Aorta (tissue), 5 donors: ENCODE data around the gene FBXL4. TPM values are rescaled to one million over a fixed set of nuclear protein-coding genes. Genes with fewer than 3 reads are reported as not detected.

Experiments used
- ATAC-seq: fragments of 200-7000 bp; cut with Tn5 transposase; one replicate; pipeline ENCODE4 v1.9.1; 2022; ENCODE audit warnings: moderate library complexity; ENCODE audit not compliant: low FRiP score
- DNase-seq, 2 donors: peaks; one replicate each; pipeline ENCODE4 v3.0.0-alpha.2; 2020
- H3K27ac ChIP-seq, 2 donors: one replicate each; pipeline ENCODE4 v1.5.1; 2013; ENCODE audit warnings: low read length in 2 of 2, mild to moderate bottlenecking in 2 of 2, moderate library complexity in 2 of 2, control low read depth in 1 of 2, inconsistent platforms in 1 of 2, low read depth in 1 of 2
- H3K27me3 ChIP-seq, 2 donors: one replicate each; pipeline ENCODE4 v1.6.1; 2013; ENCODE audit warnings: control low read depth in 1 of 2, low read length in 1 of 2, mild to moderate bottlenecking in 1 of 2, moderate library complexity in 1 of 2; ENCODE audit not compliant: insufficient read depth in 2 of 2, control insufficient read depth in 1 of 2
- H3K36me3 ChIP-seq, 2 donors: one replicate each; pipeline ENCODE4 v1.6.1; 2013; ENCODE audit warnings: control low read depth in 1 of 2, low read length in 1 of 2, mild to moderate bottlenecking in 1 of 2; ENCODE audit not compliant: insufficient read depth in 2 of 2, control insufficient read depth in 1 of 2
- H3K4me1 ChIP-seq, 2 donors: one replicate each; pipeline ENCODE4 v1.6.1; 2013; ENCODE audit warnings: low read length in 2 of 2, control low read depth in 1 of 2, mild to moderate bottlenecking in 1 of 2, moderate library complexity in 1 of 2; ENCODE audit not compliant: insufficient read depth in 2 of 2, control insufficient read depth in 1 of 2
- H3K4me3 ChIP-seq, 2 donors: one replicate each; pipeline ENCODE4 v1.5.1; 2013; ENCODE audit warnings: low read length in 2 of 2, control low read depth in 1 of 2, mild to moderate bottlenecking in 1 of 2
- H3K9me3 ChIP-seq: one replicate; pipeline ENCODE4 v1.6.1; 2013; ENCODE audit warnings: mild to moderate bottlenecking, low read length; ENCODE audit not compliant: control insufficient read depth
- WGBS, 2 donors: extraction: QIAGEN DNeasy Blood & Tissue Kit; methylation state at CpG; one replicate each; pipeline ENCODE4 v1.1.7; 2013; 5-methylcytosine and 5-hydroxymethylcytosine counted together
- intact Hi-C, 2 donors: fragments of 100-400 bp; cut with DNase I; formaldehyde crosslinking; loops; one replicate each; pipeline versions ENCODE4 v1.14.2 to v1.15.0; 2022
- polyA plus RNA-seq, 2 donors: library from polyadenylated mRNA; stranded (reverse); fragments of 200-250 nt; gene quantifications; one replicate each; pipeline ENCODE4 v1.2.3, GENCODE V29; 2013
- total RNA-seq, 2 donors: library from RNA; stranded (reverse); fragmentation: NEBNext Ultra II Directional; extraction: Animal tissue kit (Norgen Biotek cat#: 25700); gene quantifications; one replicate each; pipeline ENCODE4 v1.2.1, GENCODE V29; 2021
- donor health status: healthy with polysubstance abuse.
- donor health status: Bipolar disorder and iron deficiency.
- donor health status: DM: no; HTN: no; CAD: no.
- donor health status: DM: no; HTN: no; CAD: no.
- donor health status: DM: yes; HTN: yes; CAD: no.

Gene FBXL4
- total and polyA plus RNA-seq, 4 donors = 4.5 to 23.5 (median 11.7) TPM

GRCh38 chr6:98977671-98978292 lies 30.0 kb upstream of the FBXL4 start:
- Histone ChIP-seq H3K4me1 (peaks cover 3 to 19% of the 10 kb centered on the region in 2 donors), H3K27ac (no peak overlapping the region), H3K36me3 (no peaks in the 10 kb centered on the region), H3K4me3 (no peak overlapping the region), H3K27me3 (no peaks in the 10 kb centered on the region), H3K9me3 (no peaks in the 10 kb centered on the region)
- no peak for ATAC-seq
- 30 to 33% methylated on average over 2 of the region's 2 CpGs for WGBS, 2 donors
- no peak for DNase-seq
- intact Hi-C loops = no loop called here

GRCh38 chr6:98976674-98977385 lies 29.1 kb upstream of the FBXL4 start:
- no peak for DNase-seq
- peak overlapping the region in 1 of 2 donors; percentile 17 for H3K27ac ChIP-seq
- H3K4me1 ChIP-seq = peaks cover 3 to 19% of the 10 kb centered on the region in 2 donors
- H3K27me3 ChIP-seq = no peaks in the 10 kb centered on the region
- no peak overlapping the region for H3K4me3 ChIP-seq
- no peak for ATAC-seq
- no peaks in the 10 kb centered on the region for H3K36me3 ChIP-seq
- WGBS, 2 donors = 12 to 19% methylated on average over 4 of the region's 4 CpGs
- intact Hi-C loops = no loop called here
- H3K9me3 ChIP-seq = no peaks in the 10 kb centered on the region

- intact Hi-C loops = no loop called here
- peaks cover under 1 to 14% of the 10 kb centered on the region in 2 donors for H3K4me1 ChIP-seq
- no peak overlapping the region for H3K4me3 ChIP-seq
- DNase-seq (no peak), ATAC-seq (no peak)
- H3K9me3 ChIP-seq = no peaks in the 10 kb centered on the region
- H3K27ac ChIP-seq = no peak overlapping the region
- WGBS, 2 donors = 93 to 95% methylated on average over 2 of the region's 2 CpGs
- H3K27me3 ChIP-seq = no peaks in the 10 kb centered on the region
- H3K36me3 ChIP-seq = no peaks in the 10 kb centered on the region
These were observed 27.7 kb upstream of the FBXL4 start for GRCh38 chr6:98975421-98975820.

- H3K9me3 ChIP-seq = no peaks in the 10 kb centered on the region
- no peaks in the 10 kb centered on the region for H3K36me3 ChIP-seq
- ATAC-seq (no peak), DNase-seq (no peak)
- H3K27ac ChIP-seq = no peak overlapping the region
- peaks cover 0 to 10% of the 10 kb centered on the region in 2 donors for H3K4me1 ChIP-seq
- H3K27me3 ChIP-seq = no peaks in the 10 kb centered on the region
- intact Hi-C loops = no loop called here
- no peak overlapping the region for H3K4me3 ChIP-seq
These were observed 26.6 kb upstream of the FBXL4 start for GRCh38 chr6:98974309-98974708.

- no peaks in the 10 kb centered on the region for H3K27me3 ChIP-seq
- ATAC-seq = no peak
- no peaks in the 10 kb centered on the region for H3K36me3 ChIP-seq
- H3K4me3 ChIP-seq = no peak overlapping the region
- intact Hi-C loops = no loop called here
- peaks cover 0 to 10% of the 10 kb centered on the region in 2 donors for H3K4me1 ChIP-seq
- no peak overlapping the region for H3K27ac ChIP-seq
- 27 to 35% methylated on average over 1 of the region's 1 CpG for WGBS, 2 donors
- H3K9me3 ChIP-seq = no peaks in the 10 kb centered on the region
- no peak for DNase-seq
These were observed 25.8 kb upstream of the FBXL4 start for GRCh38 chr6:98973571-98973970.

- DNase-seq = no peak
- intact Hi-C loops = no loop called here
- ATAC-seq = no peak
- peaks cover 0 to 3% of the 10 kb centered on the region in 2 donors for H3K4me1 ChIP-seq
- no peak overlapping the region for H3K4me3 ChIP-seq
- no peak overlapping the region for H3K27ac ChIP-seq
- no peaks in the 10 kb centered on the region for H3K27me3 ChIP-seq
- no peaks in the 10 kb centered on the region for H3K36me3 ChIP-seq
- H3K9me3 ChIP-seq = no peaks in the 10 kb centered on the region
These were observed 23.6 kb upstream of the FBXL4 start for GRCh38 chr6:98971303-98971702.

- H3K27me3 ChIP-seq = no peaks in the 10 kb centered on the region
- H3K9me3 ChIP-seq = no peaks in the 10 kb centered on the region
- DNase-seq (no peak), ATAC-seq (no peak)
- H3K27ac ChIP-seq = no peak overlapping the region
- no peak overlapping the region for H3K4me3 ChIP-seq
- WGBS, 2 donors = 71 to 84% methylated on average over 1 of the region's 1 CpG
- no peaks in the 10 kb centered on the region for H3K36me3 ChIP-seq
- peaks cover 0 to 3% of the 10 kb centered on the region in 2 donors for H3K4me1 ChIP-seq
- intact Hi-C loops = no loop called here
These were observed 22.7 kb upstream of the FBXL4 start for GRCh38 chr6:98970469-98970868.

GRCh38 chr6:98967616-98968015 lies 19.9 kb upstream of the FBXL4 start:
- WGBS, 2 donors = 88 to 90% methylated on average over 2 of the region's 2 CpGs

GRCh38 chr6:98959631-98960030 lies 11.9 kb upstream of the FBXL4 start:
- intact Hi-C loops = no loop called here
- H3K4me1 ChIP-seq = peaks cover 3 to 9% of the 10 kb centered on the region in 2 donors
- peak overlapping the region; percentile 20 to 24 for H3K4me3 ChIP-seq
- 10 to 33% methylated on average over 1 of the region's 1 CpG for WGBS, 2 donors
- no peak for DNase-seq
- no peaks in the 10 kb centered on the region for H3K27me3 ChIP-seq
- no peaks in the 10 kb centered on the region for H3K9me3 ChIP-seq
- no peak overlapping the region for H3K27ac ChIP-seq
- H3K36me3 ChIP-seq = no peaks in the 10 kb centered on the region
- ATAC-seq = no peak

More at GRCh38 chr6:98967616-98968015, 19.9 kb upstream of the FBXL4 start:
- ATAC-seq (no peak), DNase-seq (no peak)
- intact Hi-C loops = no loop called here
- no peaks in the 10 kb centered on the region for H3K36me3 ChIP-seq
- H3K27ac ChIP-seq = no peak overlapping the region
- no peaks in the 10 kb centered on the region for H3K27me3 ChIP-seq
- H3K4me3 ChIP-seq = no peak overlapping the region
- H3K9me3 ChIP-seq = no peaks in the 10 kb centered on the region
- no peaks in the 10 kb centered on the region for H3K4me1 ChIP-seq
